Measurements from ENCODE around the gene RPS3. TPM values are rescaled to one million over a fixed set of nuclear protein-coding genes. Genes with fewer than 3 reads are reported as not detected.
"Not testable (repeated sequence)": the region's sequence is repeated elsewhere in the genome, so short reads cannot be mapped to it uniquely, and the experiment has no call there.

The RPS3 gene
- total RNA-seq, 2 experiments from 2014 or later: 4,753 to 4,828 TPM

DNA sequence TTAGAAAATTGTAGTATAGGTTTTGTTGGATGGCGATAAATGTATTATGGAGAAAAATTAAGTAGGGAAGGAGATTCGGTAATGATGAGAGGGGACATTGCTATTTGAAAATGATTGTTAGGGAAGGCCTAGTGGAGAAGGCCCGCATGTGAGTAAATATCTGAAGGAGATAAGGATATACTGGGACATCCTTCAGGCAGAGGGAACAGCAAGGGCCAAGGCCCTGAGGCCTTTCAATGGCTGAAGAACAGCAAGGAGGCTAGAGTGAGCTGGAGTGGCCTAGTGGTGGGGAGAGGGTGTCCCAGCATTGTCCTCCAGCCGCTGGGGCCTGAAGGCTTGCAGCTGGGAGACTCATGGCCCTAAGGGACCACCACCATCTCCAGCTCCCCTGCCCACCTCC lies 24.7 kb upstream of the RPS3 start:
- Mint-ChIP-seq H3K9me3 (no peaks in the 10 kb centered on the region), H3K27ac (no peak overlapping the region), H3K4me3 (no peak overlapping the region), H3K36me3 (ENCODE audit: low read depth) (no peaks in the 10 kb centered on the region), H3K4me1 (ENCODE audit: low read depth) (peaks cover 5% of the 10 kb centered on the region), H3K27me3 (no peaks in the 10 kb centered on the region)
- Histone ChIP-seq H3K4me3 (ENCODE audit: low read length) (no peak overlapping the region), H3K36me3 (ENCODE audit: insufficient read depth, low read length) (no peaks in the 10 kb centered on the region), H3K27ac (ENCODE audit: low read depth in 1 of 2, low read length in 2 of 2) (no peak overlapping the region), H3K4me1 (ENCODE audit: insufficient read depth, low read length) (peaks cover 3% of the 10 kb centered on the region), H3K9me3 (ENCODE audit: control insufficient read depth in 1 of 2, insufficient read depth in 1 of 2, low read length in 2 of 2) (no peaks in the 10 kb centered on the region), H3K27me3 (ENCODE audit: control insufficient read depth in 1 of 2, insufficient read depth in 2 of 2, low read length in 2 of 2) (no peaks in the 10 kb centered on the region)
- DNase-seq: no peak
- ChIA-PET POLR2A (no interaction called here), CTCF (no interaction called here)
- no peak for ATAC-seq (ENCODE audit: poor library complexity)
- no peak for TF ChIP-seq CTCF (IDR thresholded peaks at IDR 0.05)
- intact Hi-C loops (cut with DNase I, micrococcal nuclease): no loop called here

- no peak overlapping the region for H3K27ac Mint-ChIP-seq
- H3K27me3 Mint-ChIP-seq: no peaks in the 10 kb centered on the region
- no peaks in the 10 kb centered on the region for H3K4me1 Mint-ChIP-seq (ENCODE audit: low read depth)
- ChIA-PET POLR2A (no interaction called here), CTCF (interaction anchor here (1.2 kb wide), 1 partner anchor 35 kb away, joined by 3 read pairs; no protein-coding TSS in a partner anchor)
- no peak for TF ChIP-seq CTCF (IDR thresholded peaks at IDR 0.05)
- ATAC-seq (ENCODE audit: poor library complexity) (no peak), DNase-seq (no peak)
- no peaks in the 10 kb centered on the region for H3K27me3 ChIP-seq (ENCODE audit: control insufficient read depth in 1 of 2, insufficient read depth in 2 of 2, low read length in 2 of 2)
- no peaks in the 10 kb centered on the region for H3K4me1 ChIP-seq (ENCODE audit: insufficient read depth, low read length)
- no peak overlapping the region for H3K4me3 Mint-ChIP-seq
- H3K36me3 ChIP-seq (ENCODE audit: insufficient read depth, low read length): no peaks in the 10 kb centered on the region
- no peaks in the 10 kb centered on the region for H3K9me3 ChIP-seq (ENCODE audit: control insufficient read depth in 1 of 2, insufficient read depth in 1 of 2, low read length in 2 of 2)
- H3K9me3 Mint-ChIP-seq: no peaks in the 10 kb centered on the region
- H3K27ac ChIP-seq (ENCODE audit: low read depth in 1 of 2, low read length in 2 of 2): no peak overlapping the region
- H3K36me3 Mint-ChIP-seq (ENCODE audit: low read depth): no peaks in the 10 kb centered on the region
- intact Hi-C loops (cut with DNase I, micrococcal nuclease): no loop called here
- no peak overlapping the region for H3K4me3 ChIP-seq (ENCODE audit: low read length)
Measured at GRCh38 chr11:75375626-75376025, 23.7 kb upstream of the RPS3 start.

DNA sequence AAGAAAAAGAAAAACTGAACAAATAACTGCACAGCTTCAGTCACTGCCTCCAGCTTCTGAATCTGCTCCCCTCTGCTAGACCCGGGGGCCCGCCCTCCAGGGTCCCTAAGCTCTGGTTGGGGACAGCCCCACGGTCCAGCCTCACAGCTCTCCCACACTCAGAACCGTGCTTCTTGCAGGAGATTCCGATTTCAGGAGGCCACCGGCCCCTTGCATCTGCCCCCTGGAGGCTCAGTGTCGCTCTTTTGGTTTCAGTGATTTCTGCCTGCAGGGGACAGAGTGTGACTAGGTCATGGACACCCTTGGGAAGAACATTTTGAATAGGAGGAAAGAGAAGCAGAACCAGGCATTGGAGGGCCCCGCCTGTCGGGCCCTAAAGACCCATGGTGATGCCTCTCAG lies 23.1 kb upstream of the RPS3 start:
- H3K27ac Mint-ChIP-seq: no peak overlapping the region
- no peaks in the 10 kb centered on the region for H3K36me3 Mint-ChIP-seq (ENCODE audit: low read depth)
- Histone ChIP-seq H3K4me1 (ENCODE audit: insufficient read depth, low read length) (no peaks in the 10 kb centered on the region), H3K4me3 (ENCODE audit: low read length) (no peak overlapping the region), H3K27me3 (ENCODE audit: control insufficient read depth in 1 of 2, insufficient read depth in 2 of 2, low read length in 2 of 2) (no peaks in the 10 kb centered on the region), H3K9me3 (ENCODE audit: control insufficient read depth in 1 of 2, insufficient read depth in 1 of 2, low read length in 2 of 2) (no peaks in the 10 kb centered on the region), H3K27ac (ENCODE audit: low read depth in 1 of 2, low read length in 2 of 2) (no peak overlapping the region), H3K36me3 (ENCODE audit: insufficient read depth, low read length) (no peaks in the 10 kb centered on the region)
- ChIA-PET POLR2A (no interaction called here), CTCF (interaction anchor here (1.2 kb wide), 1 partner anchor 35 kb away, joined by 3 read pairs; no protein-coding TSS in a partner anchor)
- intact Hi-C loops (cut with DNase I, micrococcal nuclease): no loop called here
- DNase-seq: no peak
- H3K9me3 Mint-ChIP-seq: no peaks in the 10 kb centered on the region
- no peaks in the 10 kb centered on the region for H3K27me3 Mint-ChIP-seq
- no peak for ATAC-seq (ENCODE audit: poor library complexity)
- H3K4me1 Mint-ChIP-seq (ENCODE audit: low read depth): no peaks in the 10 kb centered on the region
- no peak for TF ChIP-seq CTCF (IDR thresholded peaks at IDR 0.05)
- no peak overlapping the region for H3K4me3 Mint-ChIP-seq

DNA sequence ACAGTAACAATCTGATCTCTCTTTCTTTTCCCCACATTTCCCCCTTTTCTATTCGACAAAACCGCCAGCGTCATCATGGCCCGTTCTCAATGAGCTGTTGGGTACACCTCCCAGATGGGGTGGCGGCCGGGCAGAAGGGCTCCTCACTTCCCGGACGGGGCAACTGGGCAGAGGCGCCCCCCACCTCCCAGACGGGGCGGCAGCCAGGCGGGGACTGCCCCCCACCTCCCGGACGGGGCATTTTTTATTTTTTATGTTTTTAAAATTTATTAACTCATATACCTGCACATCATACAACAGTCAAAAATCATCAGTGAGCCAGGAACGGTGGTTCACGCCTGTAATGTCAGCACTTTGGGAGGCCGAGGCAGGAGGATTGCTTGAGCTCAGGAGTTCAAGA lies 20.5 kb upstream of the RPS3 start:
- intact Hi-C loops (cut with DNase I, micrococcal nuclease); ATAC-seq (ENCODE audit: poor library complexity); H3K9me3 Mint-ChIP-seq; H3K27ac Mint-ChIP-seq; CTCF ChIA-PET; H3K36me3 Mint-ChIP-seq (ENCODE audit: low read depth); DNase-seq; H3K27me3 Mint-ChIP-seq; H3K36me3 ChIP-seq (ENCODE audit: insufficient read depth, low read length); H3K4me3 ChIP-seq (ENCODE audit: low read length); POLR2A ChIA-PET; H3K4me3 Mint-ChIP-seq; H3K27me3 ChIP-seq (ENCODE audit: control insufficient read depth in 1 of 2, insufficient read depth in 2 of 2, low read length in 2 of 2); H3K9me3 ChIP-seq (ENCODE audit: control insufficient read depth in 1 of 2, insufficient read depth in 1 of 2, low read length in 2 of 2); H3K27ac ChIP-seq (ENCODE audit: low read depth in 1 of 2, low read length in 2 of 2); H3K4me1 Mint-ChIP-seq (ENCODE audit: low read depth): not testable (repeated sequence)
- H3K4me1 ChIP-seq (ENCODE audit: insufficient read depth, low read length): peaks cover 15% of the 10 kb centered on the region
